NT2/D1 (cell line): Measurements from ENCODE around the gene ADCY9.
"Not testable (repeated sequence)": the region's sequence is repeated elsewhere in the genome, so short reads cannot be mapped to it uniquely, and the experiment has no call there.

Experiments used
- DNase-seq: peaks from one replicate; pipeline ENCODE4 v3.0.0-alpha.2; 2011; ENCODE audit warnings: low read depth, low spot score
- H3K27me3 ChIP-seq: 2 replicates; pipeline ENCODE4 v1.6.0; 2011; ENCODE audit warnings: mild to moderate bottlenecking; ENCODE audit not compliant: insufficient read length, insufficient read depth
- H3K36me3 ChIP-seq: 2 replicates; pipeline ENCODE4 v1.6.1; 2011; ENCODE audit warnings: mild to moderate bottlenecking, low read length, mixed read lengths; ENCODE audit not compliant: insufficient read depth, insufficient read length
- H3K4me1 ChIP-seq: 2 replicates; pipeline ENCODE4 v1.5.1; 2011; ENCODE audit not compliant: insufficient read depth, insufficient read length
- H3K4me3 ChIP-seq: 2 replicates; pipeline ENCODE4 v1.5.1; 2011; ENCODE audit warnings: low read depth; ENCODE audit not compliant: insufficient read length
- H3K9ac ChIP-seq: 2 replicates; pipeline ENCODE4 v1.6.0; 2011; ENCODE audit warnings: low read depth; ENCODE audit not compliant: insufficient read length
- H3K9me3 ChIP-seq: 2 replicates; pipeline ENCODE4 v1.5.1; 2011; ENCODE audit warnings: mild to moderate bottlenecking, low read length; ENCODE audit not compliant: insufficient read depth
- SUZ12 ChIP-seq: IDR thresholded peaks from 2 replicates; pipeline ENCODE4 v1.6.1; 2011; ENCODE audit not compliant: insufficient read length, insufficient read depth; ENCODE audit errors: extremely low read depth
- YY1 ChIP-seq: IDR thresholded peaks from 2 replicates; pipeline ENCODE4 v1.6.1; 2011; ENCODE audit not compliant: insufficient read length, insufficient read depth
- ZNF274 ChIP-seq: IDR thresholded peaks from 2 replicates; pipeline ENCODE4 v1.6.1; 2011; ENCODE audit warnings: mild to moderate bottlenecking, low read depth, low read length

Gene ADCY9

GRCh38 chr16:3950343-3951193, 165.7 kb downstream of the ADCY9 start:
- Histone ChIP-seq H3K9ac (no peak overlapping the region), H3K27me3 (no peaks in the 10 kb centered on the region), H3K4me3 (no peak overlapping the region), H3K4me1 (peaks cover 11% of the 10 kb centered on the region), H3K36me3 (no peaks in the 10 kb centered on the region), H3K9me3 (no peaks in the 10 kb centered on the region)
- DNase-seq: no peak
- TF ChIP-seq ZNF274 (no peak), SUZ12 (no peak), YY1 (no peak)

- Histone ChIP-seq H3K9ac (no peak overlapping the region), H3K4me1 (peaks cover 11% of the 10 kb centered on the region), H3K9me3 (no peaks in the 10 kb centered on the region), H3K4me3 (no peak overlapping the region), H3K27me3 (no peaks in the 10 kb centered on the region), H3K36me3 (no peaks in the 10 kb centered on the region)
- TF ChIP-seq SUZ12 (no peak), YY1 (no peak), ZNF274 (no peak)
- DNase-seq: no peak
Observed at GRCh38 chr16:3949946-3950342, 166.3 kb downstream of the ADCY9 start.

GRCh38 chr16:3949287-3949686, 167.0 kb downstream of the ADCY9 start:
- H3K4me1 ChIP-seq: peaks cover 11% of the 10 kb centered on the region
- TF ChIP-seq SUZ12 (no peak), YY1 (no peak), ZNF274 (no peak)
- no peaks in the 10 kb centered on the region for H3K27me3 ChIP-seq
- H3K36me3 ChIP-seq: no peaks in the 10 kb centered on the region
- DNase-seq: no peak
- no peak overlapping the region for H3K9ac ChIP-seq
- no peaks in the 10 kb centered on the region for H3K9me3 ChIP-seq
- no peak overlapping the region for H3K4me3 ChIP-seq

- TF ChIP-seq ZNF274 (no peak), SUZ12 (no peak), YY1 (no peak)
- no peaks in the 10 kb centered on the region for H3K27me3 ChIP-seq
- peaks cover 6% of the 10 kb centered on the region for H3K4me1 ChIP-seq
- no peak overlapping the region for H3K4me3 ChIP-seq
- no peak for DNase-seq
- no peaks in the 10 kb centered on the region for H3K36me3 ChIP-seq
- H3K9me3 ChIP-seq: peaks cover 3% of the 10 kb centered on the region; the same call in 1 of the 2 replicates
- H3K9ac ChIP-seq: no peak overlapping the region
Observed at GRCh38 chr16:3948378-3948995, 167.8 kb downstream of the ADCY9 start.

- no peak overlapping the region for H3K9ac ChIP-seq
- no peak overlapping the region for H3K4me3 ChIP-seq
- TF ChIP-seq SUZ12 (no peak), ZNF274 (no peak), YY1 (no peak)
- H3K4me1 ChIP-seq: peaks cover 4% of the 10 kb centered on the region
- DNase-seq: no peak
- no peaks in the 10 kb centered on the region for H3K36me3 ChIP-seq
- H3K27me3 ChIP-seq: no peaks in the 10 kb centered on the region
- peaks cover 4% of the 10 kb centered on the region; the same call in 1 of the 2 replicates for H3K9me3 ChIP-seq
Observed at GRCh38 chr16:3946604-3947180, 169.6 kb downstream of the ADCY9 start.

GRCh38 chr16:3945751-3946603, 170.3 kb downstream of the ADCY9 start:
- Histone ChIP-seq H3K4me1 (peaks cover 4% of the 10 kb centered on the region), H3K9me3 (peaks cover 4% of the 10 kb centered on the region; the same call in 1 of the 2 replicates), H3K27me3 (no peaks in the 10 kb centered on the region), H3K36me3 (no peaks in the 10 kb centered on the region), H3K4me3 (no peak overlapping the region), H3K9ac (no peak overlapping the region)
- DNase-seq: no peak
- no peak for TF ChIP-seq YY1
- no peak for TF ChIP-seq ZNF274
- TF ChIP-seq SUZ12: no peak

- DNase-seq, H3K9me3 ChIP-seq, H3K4me3 ChIP-seq, H3K9ac ChIP-seq, H3K36me3 ChIP-seq, H3K27me3 ChIP-seq, H3K4me1 ChIP-seq: not testable (repeated sequence)
Observed at GRCh38 chr16:3944457-3944856, 171.8 kb downstream of the ADCY9 start.

- H3K36me3 ChIP-seq, H3K4me1 ChIP-seq, H3K4me3 ChIP-seq, DNase-seq, H3K27me3 ChIP-seq, H3K9ac ChIP-seq, H3K9me3 ChIP-seq: not testable (repeated sequence)
Observed at GRCh38 chr16:3942146-3942545, 174.1 kb downstream of the ADCY9 start.
